Measurements from ENCODE around the gene WFS1.

WFS1 gene

DNA sequence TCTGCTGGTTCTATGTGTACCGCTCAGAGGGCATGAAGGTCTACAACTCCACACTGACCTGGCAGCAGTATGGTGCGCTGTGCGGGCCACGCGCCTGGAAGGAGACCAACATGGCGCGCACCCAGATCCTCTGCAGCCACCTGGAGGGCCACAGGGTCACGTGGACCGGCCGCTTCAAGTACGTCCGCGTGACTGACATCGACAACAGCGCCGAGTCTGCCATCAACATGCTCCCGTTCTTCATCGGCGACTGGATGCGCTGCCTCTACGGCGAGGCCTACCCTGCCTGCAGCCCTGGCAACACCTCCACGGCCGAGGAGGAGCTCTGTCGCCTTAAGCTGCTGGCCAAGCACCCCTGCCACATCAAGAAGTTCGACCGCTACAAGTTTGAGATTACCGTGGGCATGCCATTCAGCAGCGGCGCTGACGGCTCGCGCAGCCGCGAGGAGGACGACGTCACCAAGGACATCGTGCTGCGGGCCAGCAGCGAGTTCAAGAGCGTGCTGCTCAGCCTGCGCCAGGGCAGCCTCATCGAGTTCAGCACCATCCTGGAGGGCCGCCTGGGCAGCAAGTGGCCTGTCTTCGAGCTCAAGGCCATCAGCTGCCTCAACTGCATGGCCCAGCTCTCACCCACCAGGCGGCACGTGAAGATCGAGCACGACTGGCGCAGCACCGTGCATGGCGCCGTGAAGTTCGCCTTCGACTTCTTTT is 32.2 kb downstream of the WFS1 start:
- TF ChIP-seq FOXM1 (IDR thresholded peaks at IDR 0.05; ENCODE audit: borderline replicate concordance, low read depth) (no peak), EGR1 (IDR thresholded peaks at IDR 0.05) (no peak), ZBTB7A (IDR thresholded peaks at IDR 0.05; ENCODE audit: low read depth) (no peak), YY1 (IDR thresholded peaks at IDR 0.05; ENCODE audit: low read depth) (no peak), RAD21 (IDR thresholded peaks at IDR 0.05; ENCODE audit: low read depth) (no peak), EP300 (IDR thresholded peaks at IDR 0.05; ENCODE audit: borderline replicate concordance) (no peak), TEAD4 (IDR thresholded peaks at IDR 0.05) (no peak), CEBPB (IDR thresholded peaks at IDR 0.05) (no peak), USF1 (IDR thresholded peaks at IDR 0.05) (no peak), TCF12 (IDR thresholded peaks at IDR 0.05; ENCODE audit: low read depth) (no peak), NFIC (IDR thresholded peaks at IDR 0.05) (no peak), REST (IDR thresholded peaks at IDR 0.05; ENCODE audit: low read depth) (no peak), CREB1 (IDR thresholded peaks at IDR 0.05; ENCODE audit: low read depth) (no peak), TAF1 (IDR thresholded peaks at IDR 0.05; ENCODE audit: low read depth) (no peak)
- TF ChIP-seq, protein P1, sequence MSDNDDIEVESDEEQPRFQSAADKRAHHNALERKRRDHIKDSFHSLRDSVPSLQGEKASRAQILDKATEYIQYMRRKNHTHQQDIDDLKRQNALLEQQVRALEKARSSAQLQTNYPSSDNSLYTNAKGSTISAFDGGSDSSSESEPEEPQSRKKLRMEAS (IDR thresholded peaks at IDR 0.05), result no peak

DNA sequence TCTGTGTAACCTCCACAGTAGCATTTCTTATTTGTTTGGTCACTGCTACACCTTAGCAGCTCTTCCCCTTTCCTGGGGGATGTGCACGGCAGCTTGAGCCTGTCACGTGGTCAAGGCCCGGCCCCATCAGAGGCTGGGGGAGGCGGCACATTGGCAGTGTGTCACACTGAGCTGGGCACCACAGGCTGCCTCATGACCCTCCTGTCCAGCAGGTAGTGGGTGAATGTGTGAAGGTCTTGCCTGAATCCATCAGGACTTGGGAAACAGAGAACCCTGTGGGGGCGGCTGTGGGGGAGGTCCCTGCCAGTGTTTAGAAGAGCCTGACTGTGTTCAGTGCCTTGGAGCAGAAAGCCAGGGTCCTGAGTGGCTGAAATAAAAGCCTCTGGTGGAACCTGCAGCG is 33.2 kb downstream of the WFS1 start:
- TF ChIP-seq EGR1 (IDR thresholded peaks at IDR 0.05) (no peak), CREB1 (IDR thresholded peaks at IDR 0.05; ENCODE audit: low read depth) (no peak), TCF12 (IDR thresholded peaks at IDR 0.05; ENCODE audit: low read depth) (no peak), TEAD4 (IDR thresholded peaks at IDR 0.05) (no peak), TAF1 (IDR thresholded peaks at IDR 0.05; ENCODE audit: low read depth) (no peak), CEBPB (IDR thresholded peaks at IDR 0.05) (no peak), NFIC (IDR thresholded peaks at IDR 0.05) (no peak), FOXM1 (IDR thresholded peaks at IDR 0.05; ENCODE audit: borderline replicate concordance, low read depth) (no peak), YY1 (IDR thresholded peaks at IDR 0.05; ENCODE audit: low read depth) (no peak)
- TF ChIP-seq, protein P1 (IDR thresholded peaks at IDR 0.05), result no peak

- no peak for TF ChIP-seq EP300 (IDR thresholded peaks at IDR 0.05; ENCODE audit: borderline replicate concordance)
- no peak for TF ChIP-seq ZBTB7A (IDR thresholded peaks at IDR 0.05; ENCODE audit: low read depth)
- TF ChIP-seq TCF12 (IDR thresholded peaks at IDR 0.05; ENCODE audit: low read depth), result no peak
- no peak for TF ChIP-seq USF1 (IDR thresholded peaks at IDR 0.05)
Measured at GRCh38 chr4:6303943-6304342, 34.3 kb downstream of the WFS1 start.

DNA sequence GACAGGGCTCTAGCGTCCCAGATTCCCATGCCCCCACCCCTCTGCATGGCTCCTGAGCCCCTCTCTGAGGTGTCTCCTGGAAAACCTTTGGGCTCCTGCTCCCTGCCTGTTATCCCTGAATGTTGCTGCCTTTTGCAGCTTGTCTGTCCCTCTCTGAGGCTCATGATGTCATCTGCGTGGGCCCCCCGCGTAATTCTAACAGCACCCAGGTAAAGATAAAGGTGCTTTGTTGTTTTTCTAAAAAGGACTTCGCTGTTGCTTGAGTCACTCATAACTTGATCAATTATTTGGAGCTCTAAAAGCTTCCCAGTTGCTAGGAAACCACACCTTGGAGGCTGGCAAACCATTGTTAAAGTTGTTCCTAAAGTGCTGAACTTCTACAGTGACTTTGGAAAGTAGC is 36.6 kb downstream of the WFS1 start:
- no peak for TF ChIP-seq EGR1 (IDR thresholded peaks at IDR 0.05)
- TF ChIP-seq TEAD4 (IDR thresholded peaks at IDR 0.05), result no peak

DNA sequence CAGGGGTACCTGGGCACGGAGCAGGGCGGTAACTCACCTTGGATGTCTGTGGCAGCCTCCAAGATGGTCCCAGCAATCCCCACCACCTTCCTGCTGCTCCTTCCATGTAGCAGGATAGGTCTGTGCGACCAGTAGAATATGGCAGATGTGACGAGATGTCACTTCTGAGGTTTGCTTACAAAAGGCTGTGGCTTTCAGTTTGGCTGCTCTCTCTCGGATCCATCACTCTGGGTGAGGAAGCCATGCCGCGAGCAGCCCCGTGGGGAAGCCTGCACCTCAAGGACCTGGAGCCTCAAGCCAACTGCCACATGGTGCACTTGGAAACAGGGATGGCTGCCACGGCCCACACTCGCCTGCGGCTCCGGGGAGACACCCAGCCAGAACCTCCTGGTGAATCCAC is 37.6 kb downstream of the WFS1 start:
- TF ChIP-seq EGR1 (IDR thresholded peaks at IDR 0.05), result no peak

DNA sequence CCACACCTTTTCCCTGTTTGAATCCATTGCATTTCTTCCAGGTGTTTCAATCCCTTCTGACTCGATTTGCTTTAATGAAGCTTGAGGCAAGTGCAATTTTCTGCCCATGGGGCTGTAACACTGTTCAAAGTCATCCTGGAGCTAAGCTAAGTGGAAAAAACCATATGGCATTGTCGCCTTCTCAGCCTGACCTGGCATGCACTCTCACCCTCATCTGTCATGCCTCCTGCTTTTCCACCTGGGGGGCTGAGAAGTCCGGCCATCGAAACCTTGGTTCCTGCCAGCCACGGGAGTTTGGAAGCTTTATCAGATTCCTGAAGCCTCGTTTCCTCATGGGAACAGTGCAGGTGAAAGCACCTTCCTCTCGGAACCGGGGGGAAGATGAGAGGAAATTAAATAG is 38.2 kb downstream of the WFS1 start:
- TF ChIP-seq EGR1 (IDR thresholded peaks at IDR 0.05) (no peak), YY1 (IDR thresholded peaks at IDR 0.05; ENCODE audit: low read depth) (no peak), TCF12 (IDR thresholded peaks at IDR 0.05; ENCODE audit: low read depth) (no peak), CEBPB (IDR thresholded peaks at IDR 0.05) (no peak), TAF1 (IDR thresholded peaks at IDR 0.05; ENCODE audit: low read depth) (no peak), REST (IDR thresholded peaks at IDR 0.05; ENCODE audit: low read depth) (no peak), USF1 (IDR thresholded peaks at IDR 0.05) (no peak)
